ELR (cell line): ENCODE data around the gene XRN1.
A peak's percentile ranks its signal among the peaks of the same experiment; 100 is the strongest.
"Not testable (repeated sequence)": the region's sequence is repeated elsewhere in the genome, so short reads cannot be mapped to it uniquely, and the experiment has no call there.

Source experiments
- DNase-seq: peaks from one replicate; pipeline ENCODE4 v3.0.0-alpha.2; 2015; ENCODE audit warnings: low read depth

The XRN1 gene, protein sequence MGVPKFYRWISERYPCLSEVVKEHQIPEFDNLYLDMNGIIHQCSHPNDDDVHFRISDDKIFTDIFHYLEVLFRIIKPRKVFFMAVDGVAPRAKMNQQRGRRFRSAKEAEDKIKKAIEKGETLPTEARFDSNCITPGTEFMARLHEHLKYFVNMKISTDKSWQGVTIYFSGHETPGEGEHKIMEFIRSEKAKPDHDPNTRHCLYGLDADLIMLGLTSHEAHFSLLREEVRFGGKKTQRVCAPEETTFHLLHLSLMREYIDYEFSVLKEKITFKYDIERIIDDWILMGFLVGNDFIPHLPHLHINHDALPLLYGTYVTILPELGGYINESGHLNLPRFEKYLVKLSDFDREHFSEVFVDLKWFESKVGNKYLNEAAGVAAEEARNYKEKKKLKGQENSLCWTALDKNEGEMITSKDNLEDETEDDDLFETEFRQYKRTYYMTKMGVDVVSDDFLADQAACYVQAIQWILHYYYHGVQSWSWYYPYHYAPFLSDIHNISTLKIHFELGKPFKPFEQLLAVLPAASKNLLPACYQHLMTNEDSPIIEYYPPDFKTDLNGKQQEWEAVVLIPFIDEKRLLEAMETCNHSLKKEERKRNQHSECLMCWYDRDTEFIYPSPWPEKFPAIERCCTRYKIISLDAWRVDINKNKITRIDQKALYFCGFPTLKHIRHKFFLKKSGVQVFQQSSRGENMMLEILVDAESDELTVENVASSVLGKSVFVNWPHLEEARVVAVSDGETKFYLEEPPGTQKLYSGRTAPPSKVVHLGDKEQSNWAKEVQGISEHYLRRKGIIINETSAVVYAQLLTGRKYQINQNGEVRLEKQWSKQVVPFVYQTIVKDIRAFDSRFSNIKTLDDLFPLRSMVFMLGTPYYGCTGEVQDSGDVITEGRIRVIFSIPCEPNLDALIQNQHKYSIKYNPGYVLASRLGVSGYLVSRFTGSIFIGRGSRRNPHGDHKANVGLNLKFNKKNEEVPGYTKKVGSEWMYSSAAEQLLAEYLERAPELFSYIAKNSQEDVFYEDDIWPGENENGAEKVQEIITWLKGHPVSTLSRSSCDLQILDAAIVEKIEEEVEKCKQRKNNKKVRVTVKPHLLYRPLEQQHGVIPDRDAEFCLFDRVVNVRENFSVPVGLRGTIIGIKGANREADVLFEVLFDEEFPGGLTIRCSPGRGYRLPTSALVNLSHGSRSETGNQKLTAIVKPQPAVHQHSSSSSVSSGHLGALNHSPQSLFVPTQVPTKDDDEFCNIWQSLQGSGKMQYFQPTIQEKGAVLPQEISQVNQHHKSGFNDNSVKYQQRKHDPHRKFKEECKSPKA (N-terminal part only)

DNA sequence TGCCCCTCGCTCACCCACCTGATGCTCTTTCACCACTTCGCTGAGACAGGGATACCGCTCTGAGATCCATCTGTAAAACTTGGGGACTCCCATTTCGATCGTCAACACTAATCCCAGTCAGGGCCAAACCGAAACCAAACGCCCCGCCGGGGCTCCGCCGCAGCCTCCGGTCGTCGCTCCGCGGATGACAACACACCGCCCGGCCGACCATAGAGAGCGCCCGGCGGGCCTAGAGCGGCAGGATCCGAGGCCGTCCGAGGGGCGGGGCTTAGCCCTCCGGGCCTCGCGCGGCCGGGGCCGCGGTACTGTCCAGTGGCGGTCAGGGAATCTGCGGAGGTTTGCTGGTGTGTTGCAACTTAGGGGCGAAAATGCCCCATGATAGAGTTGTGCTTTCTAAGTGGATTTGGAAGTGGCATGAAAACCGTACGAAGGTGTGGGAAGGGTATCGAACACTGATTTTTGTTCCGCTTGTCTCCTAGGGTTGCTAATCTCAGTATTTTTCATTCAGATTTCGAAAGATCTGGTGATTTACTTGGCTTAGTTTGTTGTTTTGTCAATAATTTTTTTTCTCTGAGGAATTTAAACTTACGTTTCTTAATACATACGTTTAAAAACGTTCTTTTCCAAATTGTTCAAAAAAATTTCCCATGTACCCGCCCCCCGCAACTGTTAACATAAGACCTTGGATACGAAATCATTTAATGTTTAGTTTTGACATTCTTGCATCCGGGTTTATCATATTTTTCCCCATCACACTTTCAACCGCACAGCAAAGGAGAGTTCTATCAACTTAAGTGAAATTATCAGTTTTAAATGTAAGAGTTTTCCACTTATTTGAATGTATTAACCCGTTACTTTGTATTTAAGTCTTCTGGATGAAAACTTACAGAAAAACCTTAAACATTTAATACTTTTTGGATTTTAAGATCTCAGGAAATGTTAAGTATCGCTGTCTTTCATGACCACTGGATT, at the start of gene XRN1:
TSS of gene XRN1 (minus strand) at position 186 of the 972 bp plus-strand sequence. CDS start at position 93, 93 bp downstream.
- DNase-seq = peak; percentile 97

DNA sequence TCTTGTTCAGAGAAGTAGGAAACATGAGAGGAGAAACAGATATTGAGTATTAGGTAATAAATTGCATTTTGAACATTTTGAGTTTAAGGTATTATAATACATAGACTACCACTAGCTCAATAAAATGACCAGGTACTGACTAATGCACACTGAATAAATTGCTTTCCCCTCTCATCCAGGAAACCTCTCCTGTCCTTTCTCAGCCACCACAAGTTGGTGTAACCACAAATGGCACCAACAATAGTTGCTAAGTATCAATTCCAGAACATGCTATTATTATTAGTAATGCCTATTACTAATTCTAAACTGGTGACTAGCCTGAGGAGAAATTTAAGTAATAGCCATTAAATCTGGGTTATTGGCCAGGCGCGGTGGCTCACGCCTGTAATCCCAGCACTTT, 47.3 kb upstream of the XRN1 start:
- DNase-seq = peak; percentile 19

DNA sequence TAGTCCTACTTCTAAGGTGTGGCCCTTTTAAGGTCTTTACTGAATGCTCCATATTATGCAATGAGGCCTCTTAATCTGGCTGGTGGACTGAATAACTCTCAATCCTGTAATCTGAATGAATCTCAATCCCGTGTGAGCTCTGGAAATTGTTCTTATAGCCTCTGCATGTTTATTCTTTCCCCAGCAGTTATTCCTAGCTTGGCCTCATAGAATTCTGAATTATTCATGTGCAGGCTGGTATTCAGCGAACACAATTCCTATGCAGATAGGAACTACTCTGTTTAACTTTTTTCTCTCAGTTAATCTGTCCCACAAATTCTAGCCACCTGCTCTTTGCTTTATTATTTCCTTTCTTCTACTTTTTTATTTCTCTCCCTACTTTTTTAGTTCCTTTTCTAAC, 44.3 kb upstream of the XRN1 start:
- no peak for DNase-seq

DNA sequence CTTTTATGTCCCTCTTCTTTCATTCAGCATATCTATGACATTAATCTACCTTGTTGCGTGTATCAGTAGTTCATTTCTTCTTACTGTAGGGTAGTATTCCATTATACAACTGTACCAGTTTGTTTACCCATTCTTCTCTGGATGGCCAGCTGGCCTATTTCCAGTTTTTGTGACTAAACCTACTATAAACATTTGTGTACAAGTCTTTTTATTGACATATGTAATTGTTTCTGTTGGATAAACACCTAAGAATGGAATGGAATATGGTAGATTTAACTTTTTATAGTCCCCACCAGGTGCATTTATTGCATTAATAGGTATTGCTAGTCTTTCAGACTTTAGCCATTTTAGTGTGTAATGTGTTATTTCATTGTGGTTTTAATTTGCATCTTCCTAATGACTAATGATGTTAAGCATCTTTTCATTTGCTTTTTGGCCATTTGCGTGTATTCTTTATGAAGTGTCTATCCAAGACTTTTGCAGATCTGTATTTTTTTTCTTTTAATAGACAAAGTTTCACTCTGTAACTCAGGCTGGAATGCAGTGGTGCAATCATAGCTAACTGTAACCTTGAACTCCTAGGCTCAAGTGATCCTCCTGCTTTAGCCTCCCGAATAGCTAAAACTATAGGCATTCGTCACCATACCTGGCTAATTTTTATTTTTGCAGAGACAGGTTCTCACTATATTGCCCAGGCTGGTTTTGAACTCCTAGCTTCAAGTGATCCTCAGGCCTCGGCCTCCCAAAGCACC, 41.9 kb upstream of the XRN1 start:
- DNase-seq = peak; percentile 41

DNA sequence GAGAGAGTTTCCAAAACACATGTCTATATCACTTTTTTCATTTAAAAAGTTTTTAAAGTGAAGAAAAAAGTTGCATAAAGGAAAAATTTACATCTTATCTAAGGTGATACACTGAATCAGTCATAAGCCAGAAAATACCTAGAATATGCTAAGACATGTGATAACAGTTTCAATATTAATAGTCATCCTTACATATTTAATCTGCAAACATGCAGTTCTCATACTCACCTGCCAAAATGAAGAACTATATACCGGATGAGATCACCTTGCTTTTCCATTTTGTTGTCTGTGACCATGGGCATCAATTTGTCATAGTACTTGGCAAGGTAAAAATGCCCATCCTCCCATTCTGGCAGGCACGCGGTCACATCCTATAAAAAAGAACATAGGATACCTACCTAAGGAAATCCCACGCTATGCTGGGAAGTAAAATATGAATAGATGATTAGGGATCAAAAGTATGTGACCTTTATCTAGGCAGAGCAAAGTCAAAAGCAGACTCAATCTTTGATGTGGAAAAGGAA, 37.1 kb upstream of the XRN1 start:
- DNase-seq = no peak

DNA sequence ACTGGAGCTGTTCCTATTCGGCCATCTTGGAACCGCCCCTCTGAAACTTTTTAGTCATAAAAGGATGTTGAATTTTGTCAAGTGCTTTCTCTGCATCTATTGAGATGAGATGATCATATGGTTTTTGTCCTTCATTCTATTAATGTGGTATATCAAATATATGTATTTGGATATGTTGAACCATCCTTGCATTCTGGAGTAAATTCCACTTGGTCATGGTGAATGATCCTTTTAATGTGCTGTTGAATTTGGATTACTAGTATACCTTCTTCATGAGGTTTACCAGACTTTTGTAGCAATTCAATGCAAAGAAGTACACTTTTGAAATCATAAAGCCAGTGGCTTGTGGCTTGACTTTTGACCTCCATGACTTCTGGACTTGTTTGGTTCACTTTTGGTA, 33.4 kb upstream of the XRN1 start:
- no peak for DNase-seq

DNA sequence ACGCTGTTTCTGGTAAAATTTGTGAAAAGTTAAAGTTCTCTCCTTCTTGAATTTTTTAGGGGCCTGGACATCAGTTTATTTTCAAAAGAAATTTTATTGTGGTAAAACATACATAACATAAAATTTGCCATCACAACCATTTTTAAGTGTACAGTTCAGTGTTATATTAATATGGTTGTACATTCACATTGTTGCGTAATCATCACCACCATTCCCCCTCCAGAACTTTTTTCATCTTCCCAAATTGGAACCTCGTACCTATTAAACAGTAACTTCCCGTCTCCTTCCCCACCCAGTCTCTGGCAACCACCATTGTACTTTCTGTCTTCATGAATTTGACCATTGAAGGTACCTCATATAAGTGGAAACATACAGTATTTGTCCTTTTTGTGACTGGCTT, 23.0 kb upstream of the XRN1 start:
- DNase-seq = no peak

DNA sequence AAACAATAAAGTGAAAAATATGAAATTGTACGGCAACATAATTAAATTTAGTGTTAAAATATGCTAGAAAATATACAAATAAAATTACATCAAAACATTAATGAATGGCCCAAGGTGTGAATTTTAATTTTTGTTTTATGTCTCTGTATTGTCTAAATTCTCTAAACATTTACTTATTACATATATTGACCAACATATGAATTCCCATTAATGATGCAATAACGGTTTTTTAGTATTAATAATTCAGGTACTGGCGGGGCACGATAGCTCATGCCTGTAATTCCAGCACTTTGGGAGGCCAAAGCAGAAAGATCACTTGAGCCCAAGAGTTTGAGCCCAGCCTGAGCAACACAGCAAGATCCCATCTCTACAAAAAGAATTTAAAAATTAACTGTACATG, 20.6 kb upstream of the XRN1 start:
- no peak for DNase-seq

DNA sequence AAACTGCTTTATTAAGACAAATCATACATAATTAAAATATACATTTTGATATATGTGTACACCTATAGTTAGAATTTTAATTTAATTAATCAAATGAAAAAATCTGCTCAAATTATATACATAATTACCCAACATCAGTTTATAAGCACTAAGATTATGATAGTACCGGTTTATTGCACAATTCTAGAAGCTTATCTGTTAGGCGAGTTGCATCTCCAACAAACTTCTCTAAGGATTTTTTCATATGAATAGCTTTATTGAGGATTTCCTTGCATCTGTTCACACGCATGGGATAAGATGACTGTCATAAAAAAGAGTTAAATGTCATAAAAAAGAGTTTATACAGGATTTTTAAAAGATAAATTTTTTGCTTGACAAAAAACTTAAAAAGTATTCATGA, 19.9 kb upstream of the XRN1 start:
- DNase-seq = no peak

DNA sequence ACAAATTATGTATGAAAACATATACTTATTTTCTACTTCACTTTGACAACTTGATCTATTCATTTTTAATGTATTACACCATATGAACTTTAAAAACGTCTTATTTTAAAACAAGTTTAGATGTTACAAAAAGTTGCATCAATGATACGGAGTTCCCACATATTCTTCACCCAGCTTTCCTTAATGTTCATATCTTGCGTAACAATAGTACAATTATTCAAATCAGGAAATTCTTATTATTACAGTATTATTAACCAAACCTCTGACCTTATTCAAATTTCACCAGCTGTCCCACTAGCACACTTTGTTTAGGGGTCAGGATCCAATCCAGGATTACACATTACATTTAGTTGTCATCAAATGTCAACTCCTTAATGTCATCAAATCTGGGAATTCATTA, 12.9 kb upstream of the XRN1 start:
- no peak for DNase-seq

DNA sequence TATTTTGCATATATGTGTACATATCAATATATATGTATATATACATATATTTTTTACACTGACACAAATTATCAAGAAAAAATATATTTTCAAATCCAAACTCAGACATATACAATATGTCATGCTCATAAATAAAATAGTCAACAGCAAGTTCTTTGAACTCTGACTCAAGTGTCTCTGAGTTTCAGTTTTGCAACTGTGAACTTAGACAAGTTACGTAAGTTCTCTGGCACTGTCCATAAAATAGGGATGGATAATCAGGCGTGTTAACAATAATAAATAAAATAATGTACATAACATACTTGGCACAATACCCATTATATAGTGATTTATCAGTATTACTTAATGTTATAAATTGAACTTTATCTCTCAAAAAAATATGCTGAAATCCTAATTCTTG, 12.1 kb upstream of the XRN1 start:
- DNase-seq = no peak

DNA sequence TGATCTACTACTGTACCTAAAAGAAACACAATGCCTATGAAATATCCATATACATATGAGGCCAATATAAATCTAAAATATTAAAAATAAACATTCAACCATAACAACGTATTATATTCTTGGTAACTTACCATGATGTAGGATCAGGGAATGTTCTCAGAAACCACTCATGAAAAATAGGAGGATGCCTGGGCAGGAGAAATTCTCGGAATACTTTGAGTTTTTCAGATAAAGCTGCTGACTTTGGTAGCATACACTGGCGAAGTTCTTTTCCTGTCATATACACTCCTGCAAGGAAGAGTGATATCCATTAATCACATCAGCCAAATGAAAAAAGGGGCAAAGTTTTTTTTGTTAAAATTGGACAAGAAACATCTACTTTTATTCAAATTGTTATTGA, 11.3 kb upstream of the XRN1 start:
- DNase-seq = no peak

DNA sequence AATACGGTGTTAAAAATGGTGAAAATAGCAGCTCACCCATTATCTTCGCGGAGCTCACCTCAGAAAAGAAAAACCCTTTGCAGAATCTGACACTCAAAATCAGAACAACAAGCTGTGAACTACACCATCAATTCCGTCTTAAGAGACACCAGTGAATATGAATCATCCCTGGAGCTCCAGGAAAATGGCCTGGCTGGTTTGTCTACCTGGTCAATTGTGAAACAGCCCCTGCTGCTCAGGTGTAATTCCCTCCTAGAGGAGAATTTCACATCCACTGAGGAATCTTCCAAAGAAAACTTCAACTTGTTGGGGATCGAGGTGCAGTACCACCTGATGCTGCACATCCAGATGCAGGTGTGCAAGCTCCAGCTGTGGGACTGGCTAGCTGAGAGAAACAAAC, 3.0 kb upstream of the XRN1 start:
- DNase-seq = no peak

DNA sequence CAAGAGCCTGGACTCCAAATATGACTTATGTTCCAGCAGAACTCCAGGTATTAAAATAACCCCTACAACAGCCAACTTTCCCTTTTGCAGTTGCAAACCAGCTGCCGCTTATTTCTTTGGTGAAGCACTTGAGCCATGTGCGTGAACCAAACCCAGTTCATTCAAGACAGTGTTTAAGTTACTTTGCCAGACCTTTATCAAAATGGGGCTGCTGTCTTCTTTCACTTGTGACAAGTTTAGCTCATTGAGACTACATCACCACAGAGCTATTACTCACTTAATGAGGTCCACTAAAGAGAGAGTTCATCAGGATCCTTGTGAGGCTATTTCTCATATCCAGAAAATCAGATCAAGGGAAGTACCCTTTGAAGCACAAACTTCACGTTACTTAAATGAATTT, 2.4 kb upstream of the XRN1 start:
- no peak for DNase-seq

DNA sequence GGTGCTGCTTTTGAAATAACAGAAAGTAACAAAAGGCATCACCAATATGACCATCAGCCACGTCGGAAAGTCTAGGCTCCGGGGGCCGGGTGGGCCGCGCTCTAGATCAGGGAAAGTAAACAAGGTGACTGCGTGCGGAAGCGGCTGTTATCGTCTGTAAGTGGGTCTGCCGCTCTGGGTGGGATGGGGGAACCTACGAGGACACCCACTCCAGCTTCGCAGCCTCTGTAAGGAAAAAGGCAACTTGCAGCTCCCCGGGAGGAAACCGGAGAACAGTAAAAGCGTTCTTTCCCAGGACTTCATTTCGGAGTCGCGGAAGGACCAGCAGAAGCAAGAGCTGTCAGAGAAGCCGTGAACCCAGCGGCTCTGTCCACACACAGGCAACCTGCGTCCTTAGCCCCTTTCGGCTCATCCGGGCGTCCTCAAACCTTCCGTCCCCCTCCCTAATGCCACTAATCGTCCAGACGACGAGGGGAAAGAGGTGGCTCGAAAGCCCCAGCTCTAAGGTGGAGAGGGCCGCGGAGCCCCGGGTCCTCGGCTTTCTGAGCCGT, 461 bp downstream of the XRN1 start:
- peak; percentile 63 for DNase-seq

DNA sequence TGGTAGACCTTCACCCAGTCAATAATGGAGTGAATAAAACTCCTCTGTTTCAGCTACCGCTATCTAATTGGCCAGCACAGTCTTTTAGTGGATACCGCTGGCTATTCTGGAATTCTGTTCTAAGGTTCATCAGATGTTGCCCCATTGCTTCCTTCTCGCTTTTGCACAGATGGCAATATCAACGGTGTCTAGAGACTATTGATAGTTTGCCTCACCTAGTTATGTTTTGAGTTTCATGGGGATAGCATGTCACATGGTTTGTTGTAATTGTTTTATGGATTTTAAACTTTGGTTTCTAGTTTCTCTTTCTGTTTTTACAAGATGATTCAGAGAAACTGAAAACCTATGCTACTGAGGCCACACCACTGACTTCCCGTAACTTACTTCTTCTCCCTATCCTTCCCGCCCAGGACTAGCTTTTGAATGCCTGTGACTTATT, 2.0 kb downstream of the XRN1 start:
- DNase-seq = peak; percentile 37

DNA sequence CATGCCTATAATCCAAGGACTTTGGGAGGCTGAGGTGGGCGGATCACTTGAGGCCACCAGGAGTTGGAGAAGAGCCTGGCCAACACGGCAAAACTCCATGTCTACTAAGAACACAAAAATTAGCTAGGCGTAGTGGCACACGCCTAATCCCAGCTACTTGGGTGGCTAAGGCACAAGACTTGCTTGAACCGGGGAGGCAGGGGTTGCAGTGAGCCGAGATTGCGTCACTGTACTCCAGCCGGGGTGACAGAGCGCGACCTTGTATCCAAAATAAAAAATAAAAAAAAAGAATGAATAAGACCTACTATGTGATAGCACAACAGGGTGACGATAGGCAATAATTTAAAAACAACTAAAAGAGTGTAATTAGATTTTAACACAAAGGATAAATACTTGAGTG, 3.5 kb downstream of the XRN1 start:
- no peak for DNase-seq

DNA sequence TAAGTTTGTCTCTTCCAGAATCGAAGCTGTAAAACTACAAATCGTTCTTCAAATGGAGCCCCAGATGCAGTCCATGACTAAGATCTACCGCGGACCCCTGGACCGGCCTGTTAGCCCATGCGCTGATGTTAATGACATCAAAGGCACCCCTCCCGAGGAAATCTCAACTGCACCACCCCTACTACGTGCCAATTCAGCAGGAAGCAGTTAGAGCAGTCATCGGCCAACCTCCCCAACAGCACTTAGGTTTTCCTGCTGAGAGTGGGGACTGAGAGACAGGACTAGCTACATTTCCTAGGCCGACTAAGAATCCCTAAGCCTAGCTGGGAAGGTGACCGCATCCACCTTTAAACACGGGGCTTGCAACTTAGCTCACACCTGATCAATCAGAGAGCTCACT, 4.8 kb downstream of the XRN1 start:
- not testable (repeated sequence) for DNase-seq

DNA sequence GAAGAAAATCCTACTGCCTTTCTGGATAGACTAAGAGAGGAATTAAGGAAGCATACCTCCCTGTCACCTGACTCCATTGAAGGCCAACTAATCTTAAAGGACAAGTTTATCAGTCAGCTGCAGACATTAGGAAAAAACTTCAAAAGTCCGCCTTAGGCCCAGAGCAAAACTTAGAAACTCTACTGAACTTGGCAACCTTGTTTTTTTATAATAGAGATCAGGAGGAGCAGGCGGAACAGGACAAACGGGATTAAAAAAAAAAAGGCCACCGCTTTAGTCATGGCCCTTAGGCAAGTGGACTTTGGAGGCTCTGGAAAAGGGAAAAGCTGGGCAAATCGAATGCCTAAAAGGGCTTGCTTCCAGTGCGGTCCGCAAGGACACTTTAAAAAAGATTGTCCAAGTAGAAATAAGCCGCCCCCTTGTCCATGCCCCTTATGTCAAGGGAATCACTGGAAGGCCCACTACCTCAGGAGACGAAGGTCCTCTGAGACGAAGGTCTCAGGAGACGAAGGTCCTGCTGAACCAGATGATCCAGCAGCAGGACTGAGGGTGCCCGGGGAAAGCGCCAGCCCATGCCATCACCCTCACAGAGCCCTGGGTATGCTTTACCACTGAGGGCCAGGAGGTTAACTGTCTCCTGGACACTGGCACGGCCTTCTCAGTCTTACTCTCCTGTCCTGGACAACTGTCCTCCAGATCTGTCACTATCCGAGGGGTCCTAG, 8.2 kb downstream of the XRN1 start:
- DNase-seq = not testable (repeated sequence)
